H9 (cell line): ENCODE measurements around the gene SLC34A1. TPM values are rescaled to one million over a fixed set of nuclear protein-coding genes. Genes with fewer than 3 reads are reported as not detected.
A peak's percentile ranks its signal among the peaks of the same experiment; 100 is the strongest.

Experiments used
- DNase-seq: peaks from one replicate; pipeline ENCODE4 v3.0.0-alpha.2; 2017
- H2AFZ ChIP-seq: one replicate; pipeline ENCODE4 v1.6.1; 2013; ENCODE audit warnings: mild to moderate bottlenecking, low read length, control low read depth, moderate library complexity
- H2AK5ac ChIP-seq: 2 replicates; pipeline ENCODE4 v1.6.1; 2013; ENCODE audit warnings: low read length, control low read depth, mixed read lengths; ENCODE audit not compliant: insufficient read length
- H2BK120ac ChIP-seq: one replicate; pipeline ENCODE4 v1.6.1; 2013; ENCODE audit warnings: low read depth, mild to moderate bottlenecking, low read length, control low read depth, inconsistent platforms; ENCODE audit not compliant: poor library complexity, severe bottlenecking
- H2BK12ac ChIP-seq: 2 replicates; pipeline ENCODE4 v1.6.1; 2013; ENCODE audit warnings: low read length, control low read depth, mixed read lengths, low read depth; ENCODE audit not compliant: insufficient read length
- H2BK15ac ChIP-seq: 2 replicates; pipeline ENCODE4 v1.6.1; 2013; ENCODE audit warnings: low read depth, low read length, control low read depth
- H2BK20ac ChIP-seq: one replicate; pipeline ENCODE4 v1.6.1; 2013; ENCODE audit warnings: low read depth, mild to moderate bottlenecking, low read length, control low read depth, inconsistent platforms; ENCODE audit not compliant: poor library complexity, severe bottlenecking
- H2BK5ac ChIP-seq: 2 replicates; pipeline ENCODE4 v1.6.1; 2013; ENCODE audit warnings: low read length, control low read depth, mixed read lengths; ENCODE audit not compliant: insufficient read length
- H3K14ac ChIP-seq: 2 replicates; pipeline ENCODE4 v1.6.1; 2013; ENCODE audit warnings: low read length, control low read depth; ENCODE audit not compliant: insufficient read depth
- H3K18ac ChIP-seq: 2 replicates; pipeline ENCODE4 v1.6.1; 2013; ENCODE audit warnings: low read depth, mild to moderate bottlenecking, mixed read lengths, low read length, control low read depth; ENCODE audit not compliant: insufficient read length
- H3K23ac ChIP-seq: 2 replicates; pipeline ENCODE4 v1.6.1; 2013; ENCODE audit warnings: low read length, control low read depth, mixed read lengths, low read depth; ENCODE audit not compliant: insufficient read length
- H3K23me2 ChIP-seq: 2 replicates; pipeline ENCODE4 v1.6.1; 2013; ENCODE audit warnings: low read depth, mild to moderate bottlenecking, mixed read lengths, low read length, control low read depth; ENCODE audit not compliant: insufficient read length, poor library complexity, severe bottlenecking
- H3K27ac ChIP-seq: 2 replicates; pipeline ENCODE4 v1.5.1; 2013; ENCODE audit warnings: low read length, control low read depth, mixed read lengths, low read depth; ENCODE audit not compliant: insufficient read length
- H3K27me3 ChIP-seq: 2 replicates; pipeline ENCODE4 v1.6.1; 2013; ENCODE audit warnings: low read length, control low read depth, inconsistent platforms; ENCODE audit not compliant: insufficient read depth
- H3K4ac ChIP-seq: 2 replicates; pipeline ENCODE4 v1.6.1; 2013; ENCODE audit warnings: low read depth, mild to moderate bottlenecking, control low read depth, inconsistent platforms, low read length, moderate library complexity
- H3K4me1 ChIP-seq: 2 replicates; pipeline ENCODE4 v1.6.1; 2013; ENCODE audit warnings: low read length, control low read depth, inconsistent platforms; ENCODE audit not compliant: insufficient read depth
- H3K4me2 ChIP-seq: 2 replicates; pipeline ENCODE4 v1.6.1; 2013; ENCODE audit warnings: low read length, control low read depth, mixed read lengths; ENCODE audit not compliant: insufficient read length, insufficient read depth
- H3K56ac ChIP-seq: 2 replicates; pipeline ENCODE4 v1.6.1; 2013; ENCODE audit warnings: low read depth, mild to moderate bottlenecking, mixed read lengths, low read length, control low read depth; ENCODE audit not compliant: insufficient read length
- H3K79me1 ChIP-seq: 2 replicates; pipeline ENCODE4 v1.6.1; 2013; ENCODE audit warnings: low read depth, mild to moderate bottlenecking, moderate library complexity, low read length, control low read depth, inconsistent platforms; ENCODE audit not compliant: insufficient read depth, poor library complexity, severe bottlenecking
- H3K79me2 ChIP-seq: 2 replicates; pipeline ENCODE4 v1.6.1; 2013; ENCODE audit warnings: low read length, control low read depth, inconsistent platforms; ENCODE audit not compliant: insufficient read depth
- H3K9ac ChIP-seq: 2 replicates; pipeline ENCODE4 v1.6.1; 2013; ENCODE audit warnings: low read length, control low read depth, mixed read lengths; ENCODE audit not compliant: insufficient read length; ENCODE audit errors: extremely low read depth
- H3K9me3 ChIP-seq: one replicate; pipeline ENCODE4 v1.6.1; 2013; ENCODE audit warnings: low read depth, low read length, inconsistent platforms; ENCODE audit not compliant: control insufficient read depth
- H3T11ph ChIP-seq: one replicate; pipeline ENCODE4 v1.6.1; 2013; ENCODE audit warnings: mild to moderate bottlenecking, low read length, control low read depth, inconsistent platforms
- H4K20me1 ChIP-seq: one replicate; pipeline ENCODE4 v1.6.1; 2013; ENCODE audit not compliant: control insufficient read depth, insufficient read length, insufficient read depth
- H4K5ac ChIP-seq: 2 replicates; pipeline ENCODE4 v1.6.1; 2013; ENCODE audit warnings: low read depth, mild to moderate bottlenecking, mixed read lengths, low read length, control low read depth; ENCODE audit not compliant: insufficient read length
- H4K8ac ChIP-seq: replicated peaks from 2 replicates; pipeline ENCODE4 v1.6.1; 2013; ENCODE audit warnings: low read length, control low read depth, mixed read lengths, low read depth; ENCODE audit not compliant: insufficient read length
- H4K91ac ChIP-seq: 2 replicates; pipeline ENCODE4 v1.6.1; 2013; ENCODE audit warnings: low read depth, mild to moderate bottlenecking, moderate library complexity, mixed read lengths, low read length, control low read depth; ENCODE audit not compliant: insufficient read length
- H3K27ac Mint-ChIP-seq, 3 experiments: 2 replicates in 2 of 3; 3 replicates in 1 of 3; pipeline ENCODE4 v1.8.0; 2020 to 2021; ENCODE audit warnings: mixed read lengths in 3 of 3, mild to moderate bottlenecking in 1 of 3, moderate library complexity in 1 of 3
- H3K27me3 Mint-ChIP-seq: 2 replicates; pipeline ENCODE4 v1.8.0; 2021; ENCODE audit warnings: low read depth, mild to moderate bottlenecking, moderate library complexity, mixed read lengths
- H3K36me3 Mint-ChIP-seq, 3 experiments: 2 replicates in 2 of 3; 3 replicates in 1 of 3; pipeline ENCODE4 v1.8.0; 2020 to 2021; ENCODE audit warnings: low read depth in 3 of 3, mixed read lengths in 3 of 3; ENCODE audit not compliant: insufficient read depth in 1 of 3
- H3K4me1 Mint-ChIP-seq, 2 experiments: 2 replicates each; pipeline ENCODE4 v1.8.0; 2020; ENCODE audit warnings: mixed read lengths in 2 of 2
- H3K4me3 Mint-ChIP-seq, 2 experiments: 2 replicates in 1 of 2; 3 replicates in 1 of 2; pipeline ENCODE4 v1.8.0; 2020 to 2021; ENCODE audit warnings: mild to moderate bottlenecking in 2 of 2, mixed read lengths in 2 of 2, moderate library complexity in 1 of 2
- H3K9me3 Mint-ChIP-seq, 2 experiments: 2 replicates in 1 of 2; 3 replicates in 1 of 2; pipeline ENCODE4 v1.8.0; 2020; ENCODE audit warnings: mild to moderate bottlenecking in 2 of 2, mixed read lengths in 2 of 2, moderate library complexity in 1 of 2
- WGBS: extraction: QIAGEN DNeasy Blood & Tissue Kit; methylation state at CpG from one replicate; pipeline ENCODE4 v1.1.7; 2013; ENCODE audit warnings: missing lambda C conversion rate, low lambda C conversion rate, mixed read lengths; ENCODE audit not compliant: insufficient read length; ENCODE audit errors: extremely low coverage; 5-methylcytosine and 5-hydroxymethylcytosine counted together
- total RNA-seq: library from RNA; stranded (reverse); gene quantifications from 2 replicates; pipeline ENCODE4 v1.2.1, GENCODE V29; 2021
- TF ChIP-seq, protein P1 (sequence below): fragments of 200-600 bp; sonication (generic); conservative IDR thresholded peaks from 3 replicates; pipeline ENCODE4 v1.8.0; 2021; ENCODE audit warnings: antibody characterized with exemption, mild to moderate bottlenecking

SLC34A1 gene
- total RNA-seq, 1 experiment from 2014 or later = not detected

GRCh38 chr5:177426566-177427210 lies 42.5 kb downstream of the SLC34A1 start, which contains the start of gene GRK6:
TSS of gene GRK6 (plus strand) at chr5:177426676. CDS start at chr5:177426846, 170 bp downstream.
- H2BK5ac ChIP-seq = no peak within 1 kb of the TSS
- H3K27ac ChIP-seq = peak within 1 kb of the TSS; percentile 66
- H3K9me3 Mint-ChIP-seq = no peaks in the 10 kb centered on the region
- no peak within 1 kb of the TSS for H3T11ph ChIP-seq
- no peak for DNase-seq
- no peak within 1 kb of the TSS for H3K23ac ChIP-seq
- WGBS = no CpG with 5 or more reads among the region's 82 CpGs
- H3K4ac ChIP-seq = no peak within 1 kb of the TSS; the same call in 1 of the 2 replicates
- H3K79me2 ChIP-seq = no peaks in the 10 kb centered on the region; the same call in 1 of the 2 replicates
- peaks cover 2 to 16% (median 16%) of the 10 kb centered on the region in 3 experiments; a peak in 6 of 7 replicates for H3K36me3 Mint-ChIP-seq
- H3K14ac ChIP-seq = peak within 1 kb of the TSS; percentile 98
- no peak within 1 kb of the TSS for H4K8ac ChIP-seq
- peak within 1 kb of the TSS; percentile 33 for H2AK5ac ChIP-seq
- no peak within 1 kb of the TSS for H2AFZ ChIP-seq
- TF ChIP-seq, protein P1, sequence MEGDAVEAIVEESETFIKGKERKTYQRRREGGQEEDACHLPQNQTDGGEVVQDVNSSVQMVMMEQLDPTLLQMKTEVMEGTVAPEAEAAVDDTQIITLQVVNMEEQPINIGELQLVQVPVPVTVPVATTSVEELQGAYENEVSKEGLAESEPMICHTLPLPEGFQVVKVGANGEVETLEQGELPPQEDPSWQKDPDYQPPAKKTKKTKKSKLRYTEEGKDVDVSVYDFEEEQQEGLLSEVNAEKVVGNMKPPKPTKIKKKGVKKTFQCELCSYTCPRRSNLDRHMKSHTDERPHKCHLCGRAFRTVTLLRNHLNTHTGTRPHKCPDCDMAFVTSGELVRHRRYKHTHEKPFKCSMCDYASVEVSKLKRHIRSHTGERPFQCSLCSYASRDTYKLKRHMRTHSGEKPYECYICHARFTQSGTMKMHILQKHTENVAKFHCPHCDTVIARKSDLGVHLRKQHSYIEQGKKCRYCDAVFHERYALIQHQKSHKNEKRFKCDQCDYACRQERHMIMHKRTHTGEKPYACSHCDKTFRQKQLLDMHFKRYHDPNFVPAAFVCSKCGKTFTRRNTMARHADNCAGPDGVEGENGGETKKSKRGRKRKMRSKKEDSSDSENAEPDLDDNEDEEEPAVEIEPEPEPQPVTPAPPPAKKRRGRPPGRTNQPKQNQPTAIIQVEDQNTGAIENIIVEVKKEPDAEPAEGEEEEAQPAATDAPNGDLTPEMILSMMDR = no peak
- H3K27ac Mint-ChIP-seq = peak within 1 kb of the TSS; percentile 96 to 99 (median 98)
- no peak within 1 kb of the TSS for H3K56ac ChIP-seq
- no peaks in the 10 kb centered on the region for H3K79me1 ChIP-seq
- H3K4me2 ChIP-seq = peak within 1 kb of the TSS; percentile 78
- no peaks in the 10 kb centered on the region for H3K27me3 ChIP-seq
- H3K18ac ChIP-seq = peak within 1 kb of the TSS; percentile 98
- peak within 1 kb of the TSS; percentile 81 to 89 for H3K4me3 Mint-ChIP-seq
- peak within 1 kb of the TSS; percentile 71 for H3K9ac ChIP-seq
- no peaks in the 10 kb centered on the region; the same call in 1 of the 2 replicates for H3K4me1 ChIP-seq
- H2BK120ac ChIP-seq = peak within 1 kb of the TSS; percentile 64
- H4K20me1 ChIP-seq = no peaks in the 10 kb centered on the region
- H4K5ac ChIP-seq = peak within 1 kb of the TSS; percentile 27
- peaks cover 4% of the 10 kb centered on the region for H3K23me2 ChIP-seq
- peaks cover 18 to 29% of the 10 kb centered on the region in 2 experiments for H3K4me1 Mint-ChIP-seq
- no peaks in the 10 kb centered on the region for H3K9me3 ChIP-seq
- no peak within 1 kb of the TSS for H2BK15ac ChIP-seq
- H4K91ac ChIP-seq = no peak within 1 kb of the TSS
- peaks cover 5% of the 10 kb centered on the region; the same call in 1 of the 2 replicates for H3K27me3 Mint-ChIP-seq
- H2BK20ac ChIP-seq = peak within 1 kb of the TSS; percentile 86
- peak within 1 kb of the TSS; percentile 11 for H2BK12ac ChIP-seq
